ENCODE data around the gene APOL3.

- TF ChIP-seq EZH2 (IDR thresholded peaks at IDR 0.05; ENCODE audit: borderline replicate concordance, low read length) (no peak), CTCF (conservative IDR thresholded peaks at IDR 0.05 in 1 of 2, IDR thresholded peaks at IDR 0.05 in 1 of 2; ENCODE audit: extremely low read depth in 1 of 2, insufficient read depth in 1 of 2, low read depth in 1 of 2, low read length in 2 of 2) (no peak)
Measured at GRCh38 chr22:36210224-36210623, 49.7 kb upstream of the APOL3 start.

All from mammary epithelial cell (primary cell).